Stimulated activated CD8-positive, alpha-beta memory T cell treated with anti-CD3 and anti-CD28 coated beads, Interleukin-2, amount 100 ng/mL, for 48 hours (primary cell): Measurements from ENCODE around the gene PTPRG.
"Not testable (repeated sequence)": the region's sequence is repeated elsewhere in the genome, so short reads cannot be mapped to it uniquely, and the experiment has no call there.

Source experiments
- DNase-seq, 2 donors: peaks; one replicate each; pipeline ENCODE4 v3.0.0-alpha.2; 2020; ENCODE audit warnings: low read depth in 2 of 2

PTPRG gene

DNA sequence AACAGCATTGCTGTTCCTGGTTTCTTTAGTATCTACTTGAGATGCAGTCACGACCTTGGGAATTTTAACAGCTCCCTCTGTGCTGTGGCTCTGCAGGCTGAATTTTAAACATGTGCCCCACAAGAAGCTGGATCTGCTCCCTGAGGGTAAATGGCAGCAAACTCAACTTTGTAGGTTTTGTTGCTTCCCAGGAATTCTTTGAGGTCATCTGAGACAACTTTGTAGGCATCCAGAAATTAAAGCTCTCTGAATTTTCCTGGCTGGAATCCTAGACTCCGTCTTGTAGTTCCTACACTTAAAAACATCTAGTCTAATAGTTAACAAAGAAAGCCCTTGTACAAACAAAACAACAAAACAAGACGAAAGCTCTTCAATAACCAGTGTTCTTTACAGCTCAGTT is 445.7 kb downstream of the PTPRG start:
- DNase-seq, result no peak

DNA sequence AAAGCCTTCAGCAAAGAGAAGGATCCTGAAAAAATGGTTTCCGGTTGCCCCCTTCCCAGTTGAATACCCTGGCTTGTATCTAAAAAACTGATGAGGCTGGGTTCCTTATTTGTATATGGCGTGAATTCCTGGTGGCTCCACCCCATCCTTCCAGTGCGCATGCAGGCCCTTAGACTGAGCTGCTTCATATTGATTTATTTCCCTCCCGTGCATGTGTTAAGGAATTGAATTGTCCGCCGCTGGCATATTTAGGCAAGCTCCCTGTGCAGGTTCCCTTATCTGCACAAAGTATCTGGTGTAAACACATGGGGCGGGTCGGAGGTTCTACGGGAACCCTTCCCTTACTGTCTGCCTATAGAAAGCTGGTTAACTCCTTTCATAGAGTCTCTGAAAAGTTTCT is 449.6 kb downstream of the PTPRG start:
- DNase-seq, result no peak

DNA sequence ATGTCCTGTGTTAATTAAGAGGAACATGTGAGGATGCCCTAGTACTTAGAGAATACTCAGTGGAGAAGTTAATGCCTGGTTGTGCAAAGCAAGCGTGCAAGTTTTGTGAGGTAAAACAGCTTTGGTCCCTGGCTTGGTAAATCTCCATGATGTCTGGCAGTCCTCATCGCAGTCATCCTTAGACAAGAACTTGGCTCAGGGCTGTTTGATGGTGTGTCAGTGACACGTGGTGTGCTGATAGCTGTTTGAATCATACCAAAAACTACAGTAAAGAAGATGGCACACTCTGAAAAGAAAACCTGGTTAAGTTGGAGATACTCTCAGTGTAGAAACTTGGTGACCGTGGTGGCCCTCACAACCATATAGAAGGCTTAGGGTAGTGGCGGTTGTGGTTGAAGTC is 450.3 kb downstream of the PTPRG start:
- DNase-seq, result no peak

DNA sequence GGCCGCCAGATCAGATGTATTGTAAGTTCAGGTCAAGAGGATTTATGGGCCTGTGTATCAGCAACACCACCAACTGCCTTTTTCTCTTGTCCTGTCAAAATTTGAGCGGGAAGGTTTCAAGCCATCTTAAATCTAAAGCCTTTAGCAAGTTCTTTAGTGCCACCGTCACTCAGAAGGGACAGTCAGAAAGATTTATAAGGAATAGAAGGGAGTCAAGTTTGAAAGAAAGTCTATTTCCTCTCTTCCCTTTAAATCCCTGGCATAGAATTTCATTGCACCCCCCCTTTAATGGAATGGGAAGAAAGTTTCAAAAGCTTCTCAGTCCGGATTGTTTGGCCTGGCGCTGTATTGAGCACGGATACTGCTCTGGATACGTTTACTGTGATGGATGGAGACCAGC is 452.6 kb downstream of the PTPRG start:
- DNase-seq, result no peak

DNA sequence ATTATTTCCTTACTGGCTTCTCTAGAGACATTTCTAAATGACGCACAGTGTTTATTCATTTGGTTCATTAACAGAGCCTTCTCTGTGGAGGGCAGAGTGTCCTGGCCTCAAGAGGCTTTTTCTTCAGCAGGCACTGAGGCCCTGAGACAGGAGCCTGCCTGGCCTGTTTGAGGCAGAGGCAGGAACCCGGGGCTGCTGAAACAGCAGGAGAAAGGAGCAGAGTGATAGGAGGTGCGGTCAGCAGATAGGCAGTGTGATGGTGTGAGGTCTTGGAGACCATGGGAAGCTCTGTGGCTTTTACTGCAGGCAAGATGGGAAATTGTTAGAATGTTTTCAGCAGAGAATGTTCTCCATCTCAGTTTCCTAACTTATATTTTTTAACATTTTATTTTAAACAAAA is 453.7 kb downstream of the PTPRG start:
- DNase-seq, result no peak

DNA sequence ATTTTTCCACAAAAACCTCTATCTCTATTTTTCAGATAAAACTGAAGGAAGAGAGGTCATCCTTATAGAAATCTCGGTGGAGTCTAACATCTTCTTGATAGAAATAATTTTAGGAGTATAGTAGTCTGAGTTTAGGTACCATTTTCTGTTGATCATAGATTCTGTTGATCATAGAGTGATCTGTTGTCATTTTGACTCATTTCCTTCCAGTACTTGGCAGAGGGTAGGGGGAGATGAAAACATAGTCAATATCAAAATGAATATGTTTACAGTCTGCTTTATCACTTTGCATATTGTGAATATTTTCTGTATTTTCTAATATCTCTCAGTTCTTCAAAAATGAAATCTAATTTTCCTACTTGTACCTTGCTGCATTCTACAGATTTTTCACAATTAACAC is 458.5 kb downstream of the PTPRG start:
- DNase-seq, result no peak

DNA sequence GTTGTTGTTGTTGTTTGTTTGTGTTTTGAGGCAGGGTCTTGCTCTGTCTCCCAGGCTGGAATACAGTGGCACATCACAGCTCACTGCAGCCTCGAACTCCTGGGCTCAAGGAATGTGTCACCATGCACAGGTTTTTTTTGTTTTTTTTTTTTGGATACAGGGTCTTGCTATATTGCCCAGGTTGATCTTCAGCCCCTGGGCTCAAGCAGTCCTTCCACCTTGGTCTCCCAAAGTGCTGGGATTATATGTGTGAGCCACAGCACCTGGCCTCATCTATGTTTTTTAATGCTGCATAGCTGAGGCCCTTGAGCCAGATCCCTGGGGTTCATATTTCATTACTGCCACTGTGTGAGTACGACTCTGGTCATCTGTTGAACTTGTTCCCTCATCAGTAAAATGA is 459.3 kb downstream of the PTPRG start:
- DNase-seq, result no peak

DNA sequence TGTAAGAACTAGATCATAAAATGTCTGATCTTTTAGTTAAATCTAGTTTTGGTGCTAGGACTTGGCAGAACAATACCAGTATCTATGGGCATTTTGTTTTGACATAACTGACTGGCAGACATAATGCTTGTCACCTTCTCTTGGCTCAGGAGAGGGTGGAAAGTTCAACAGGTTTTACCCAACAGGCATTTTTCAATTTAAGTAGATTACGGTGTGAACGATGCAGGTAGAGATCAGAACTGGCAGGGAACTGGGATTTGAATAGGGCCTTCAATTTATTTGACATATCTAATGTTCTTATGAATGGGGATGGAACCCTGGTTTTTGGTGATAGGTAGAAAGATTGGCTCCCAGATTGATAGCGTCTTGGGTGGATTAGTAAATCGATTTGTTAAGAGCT is 460.9 kb downstream of the PTPRG start:
- DNase-seq, result no peak

DNA sequence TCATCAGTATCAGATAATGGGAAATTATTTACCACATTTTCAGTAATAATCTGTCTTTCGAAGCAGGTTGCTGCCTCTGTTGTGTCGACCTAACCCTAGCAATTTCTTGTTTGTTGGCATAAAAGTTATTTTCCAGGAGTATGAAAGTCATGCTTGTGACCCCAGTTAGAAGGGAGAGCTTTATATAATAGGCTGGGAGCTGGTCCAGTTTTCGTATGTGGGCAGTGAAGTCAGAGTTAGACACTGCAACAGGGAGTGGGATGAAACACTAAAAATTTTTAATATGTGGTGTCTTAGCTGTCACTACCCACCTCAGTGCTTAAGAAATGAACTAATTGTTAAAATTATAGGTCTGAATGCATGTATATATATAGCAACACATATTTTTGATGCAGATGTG is 463.5 kb downstream of the PTPRG start:
- no peak for DNase-seq

DNA sequence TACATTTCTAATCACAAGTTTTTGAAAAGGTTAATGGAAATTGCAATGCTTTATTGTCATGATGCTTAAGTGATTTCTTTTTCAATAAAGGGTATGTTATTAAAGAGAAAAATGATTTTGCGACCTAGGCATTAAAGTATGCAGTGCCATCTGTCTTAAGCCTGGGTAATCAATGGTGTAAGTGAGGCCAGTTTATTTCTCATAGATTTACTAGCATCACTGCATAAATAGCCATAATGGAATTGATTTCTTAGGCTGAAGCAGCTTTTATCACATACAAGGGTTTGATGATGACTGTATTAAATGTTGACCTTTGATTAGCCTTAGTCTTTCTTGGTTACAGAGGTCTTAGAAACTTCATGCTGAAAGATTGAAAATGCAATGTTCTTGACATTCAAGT is 464.5 kb downstream of the PTPRG start:
- DNase-seq, result no peak

DNA sequence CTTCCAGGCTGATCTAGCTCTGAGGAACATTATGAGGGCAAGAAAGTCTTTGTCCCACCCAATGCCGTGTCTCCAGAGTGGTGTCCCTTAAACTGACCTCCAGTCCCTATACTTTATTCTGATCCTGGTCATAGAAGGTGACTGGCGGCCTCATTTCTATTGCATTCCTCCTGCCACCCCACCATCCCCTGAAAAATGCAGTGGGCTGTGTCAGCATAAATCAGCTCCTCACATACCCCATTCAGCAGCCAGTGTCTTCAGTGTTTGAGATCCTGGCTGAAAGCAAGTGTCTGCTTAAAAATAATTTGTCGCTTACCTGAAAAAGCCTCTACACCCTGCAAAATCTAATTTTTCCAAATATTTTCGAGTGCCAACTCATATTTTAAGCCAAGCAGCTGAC is 465.9 kb downstream of the PTPRG start:
- DNase-seq, result no peak

DNA sequence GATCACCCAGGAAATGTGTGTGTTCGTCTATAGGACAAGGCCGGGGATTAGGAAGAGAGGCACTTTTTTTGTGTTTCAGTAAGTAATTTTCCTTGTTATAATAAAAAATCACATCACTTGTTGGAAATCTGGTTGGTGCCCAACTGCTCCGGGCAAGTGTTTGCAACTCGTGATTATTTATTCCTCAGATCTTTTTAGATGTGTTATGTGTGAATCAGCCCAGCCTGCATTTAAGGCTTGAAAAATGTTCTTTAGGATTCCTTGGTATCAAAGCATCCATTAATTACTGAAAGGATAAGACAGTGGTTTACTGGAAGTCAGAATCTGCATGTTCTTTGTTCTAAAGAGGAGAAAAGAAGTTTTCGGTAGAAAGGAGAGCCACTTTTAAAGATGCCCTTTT is 466.4 kb downstream of the PTPRG start:
- no peak for DNase-seq

DNA sequence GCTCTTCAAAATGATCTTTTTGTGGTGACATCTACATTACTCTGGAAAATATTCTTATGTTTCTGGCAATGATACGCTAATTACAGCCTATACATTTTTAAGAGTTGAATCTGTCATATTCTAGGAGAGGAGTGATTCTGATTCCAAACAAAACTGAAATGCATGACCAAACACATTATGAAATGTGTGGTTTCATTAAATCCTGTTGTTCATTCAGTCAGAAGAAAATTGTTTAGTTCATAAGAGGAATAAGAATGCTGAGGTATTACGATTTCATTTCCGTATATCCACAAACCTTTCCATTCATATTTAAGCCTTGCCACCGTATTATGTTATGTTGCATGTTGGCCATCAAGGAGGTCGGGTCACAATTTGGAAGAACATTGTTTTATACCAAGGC is 466.9 kb downstream of the PTPRG start:
- DNase-seq, result no peak

DNA sequence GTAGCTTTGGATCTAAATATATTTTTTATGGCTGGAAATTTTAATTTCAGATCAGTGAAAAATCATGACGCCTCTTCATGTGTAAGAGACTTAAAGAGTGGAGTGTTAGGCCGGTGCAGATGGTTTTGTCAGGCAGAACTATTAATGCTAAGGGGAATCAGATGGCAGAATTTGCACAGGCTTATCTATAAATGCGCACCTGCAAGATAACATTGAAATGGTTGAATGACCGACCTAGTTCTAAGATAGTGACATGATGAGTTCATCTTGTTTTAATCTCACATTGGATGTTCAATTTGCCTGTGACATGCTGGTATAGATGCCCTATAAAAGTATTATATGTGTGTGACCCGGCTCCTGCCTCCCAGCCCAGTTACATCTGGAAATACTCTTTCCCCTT is 471.4 kb downstream of the PTPRG start:
- no peak for DNase-seq

DNA sequence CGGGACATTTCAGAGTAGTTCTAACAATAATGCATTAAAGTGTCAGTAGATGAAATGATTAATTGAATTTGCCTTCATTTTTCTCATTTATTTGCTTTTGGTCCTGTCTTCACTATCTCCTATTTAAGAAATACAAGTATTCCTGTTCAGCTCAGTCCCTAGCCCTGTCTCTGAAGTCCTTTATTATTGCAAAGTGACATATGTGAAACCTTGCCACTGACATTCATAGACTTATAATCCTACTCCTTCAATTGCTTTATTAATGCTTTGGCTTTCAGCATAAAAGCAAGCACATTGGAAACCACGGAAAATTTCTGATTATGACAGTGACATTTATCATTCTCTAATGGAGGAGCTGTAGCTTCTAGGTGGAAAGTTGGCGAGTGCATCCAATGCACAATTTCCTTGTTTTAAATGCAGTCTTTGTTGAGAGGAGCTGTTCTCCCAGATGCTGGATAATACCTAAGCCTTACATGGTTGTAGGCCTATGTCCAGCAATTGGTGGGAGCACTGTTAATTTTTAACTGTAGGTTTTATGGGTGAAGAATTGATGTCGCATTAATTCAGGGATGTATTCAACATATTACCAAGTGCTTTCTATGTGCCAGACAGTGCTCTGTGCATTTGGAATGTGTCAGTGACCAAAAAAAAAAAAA is 474.2 kb downstream of the PTPRG start:
- DNase-seq, result no peak

DNA sequence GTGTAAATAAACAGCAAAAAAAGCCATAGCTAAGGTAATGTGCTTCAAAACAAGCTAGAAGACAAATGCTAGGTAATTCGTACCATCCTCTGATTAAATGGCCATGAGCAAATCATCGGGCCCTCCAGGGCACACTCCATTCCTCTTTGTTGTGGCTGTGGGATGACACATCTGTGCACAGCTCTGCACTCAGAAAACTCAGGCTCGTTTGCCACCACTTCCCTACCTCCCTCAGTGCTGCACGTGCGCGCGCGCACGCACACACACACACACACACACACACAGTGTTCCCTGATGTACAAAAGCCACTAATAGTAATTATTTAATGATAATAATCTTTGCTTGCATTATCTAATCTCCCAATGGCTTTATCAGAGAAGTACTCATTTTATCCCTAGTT is 475.4 kb downstream of the PTPRG start:
- DNase-seq, result no peak

DNA sequence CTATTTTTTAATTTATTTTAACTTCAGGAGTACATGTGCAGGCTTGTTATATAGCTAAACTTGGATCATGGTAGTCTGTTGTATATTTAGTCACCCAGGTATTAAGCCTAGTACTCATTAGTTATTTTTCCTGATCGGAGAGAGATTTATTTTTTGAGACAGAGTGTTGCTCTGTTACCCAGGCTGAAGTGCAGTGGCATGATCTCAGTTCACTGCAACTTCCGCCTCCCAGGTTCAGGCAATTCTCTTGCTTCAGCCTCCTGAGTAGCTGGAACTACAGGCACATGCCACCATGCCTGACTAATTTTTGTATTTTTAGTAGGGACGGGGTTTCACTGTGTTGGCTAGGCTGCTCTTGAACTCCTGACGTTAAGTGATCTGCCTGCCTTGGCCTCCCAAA is 477.4 kb downstream of the PTPRG start:
- not testable (repeated sequence) for DNase-seq

DNA sequence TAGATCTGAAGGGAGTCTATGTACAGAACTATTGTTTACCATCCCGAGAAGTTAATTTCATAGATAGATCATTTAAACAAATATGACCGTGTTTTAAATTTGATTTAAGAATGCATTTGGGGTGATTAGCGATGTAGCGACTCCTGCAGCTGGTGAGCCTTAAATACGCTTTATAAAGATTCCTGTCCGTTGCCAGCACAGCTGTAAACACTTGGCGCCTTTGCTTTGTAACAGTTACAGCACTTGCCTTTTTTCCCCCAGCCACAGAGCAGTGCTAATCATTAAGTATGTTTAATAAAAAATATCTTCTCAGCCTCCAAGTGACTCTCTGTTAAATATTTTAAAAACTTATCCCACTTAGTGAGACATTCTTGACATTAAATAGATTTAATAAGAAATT is 478.2 kb downstream of the PTPRG start:
- DNase-seq, result no peak

DNA sequence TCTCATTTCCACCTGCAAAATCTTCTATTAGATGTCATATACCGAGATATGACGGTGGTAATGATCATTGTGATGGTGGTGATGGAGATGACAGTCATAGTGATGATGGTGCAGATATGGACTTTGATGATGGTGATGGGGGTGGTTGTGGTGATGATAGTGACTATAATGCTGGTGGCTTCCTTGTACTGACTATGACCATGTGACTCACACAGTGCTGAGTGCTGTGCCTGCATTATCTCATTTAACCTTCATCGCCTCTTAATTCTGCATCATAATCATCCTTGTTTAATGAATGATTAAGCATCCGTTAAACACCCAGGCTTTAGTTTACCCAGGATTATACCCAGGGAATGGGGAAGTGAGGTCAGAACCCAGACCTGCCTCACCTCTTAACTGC is 480.3 kb downstream of the PTPRG start:
- no peak for DNase-seq

DNA sequence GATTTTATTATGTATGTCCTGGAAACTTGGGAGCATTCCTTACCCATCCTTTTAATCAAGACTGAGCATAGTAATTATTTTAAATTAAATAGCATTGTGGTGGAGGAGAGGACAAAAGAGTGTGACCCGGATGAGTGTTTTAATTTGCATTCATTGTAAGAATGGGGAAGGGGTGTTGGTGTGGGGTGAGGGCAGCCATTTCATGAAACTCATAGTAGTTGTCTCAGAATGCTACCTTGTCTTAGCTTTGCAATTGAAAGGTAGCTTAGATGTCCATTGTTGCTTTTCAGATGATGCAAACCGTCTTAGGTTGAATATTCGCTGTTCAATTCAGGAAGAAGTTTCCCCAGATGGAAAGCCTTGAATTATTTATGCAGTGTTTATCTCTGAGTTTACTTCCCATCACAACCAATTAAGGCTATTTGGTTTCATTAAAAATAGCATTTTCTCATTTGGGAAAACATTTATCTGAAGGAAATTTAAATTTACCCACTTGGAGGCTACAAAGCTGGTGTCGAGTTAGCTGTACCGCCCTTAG is 483.6 kb downstream of the PTPRG start:
- no peak for DNase-seq

DNA sequence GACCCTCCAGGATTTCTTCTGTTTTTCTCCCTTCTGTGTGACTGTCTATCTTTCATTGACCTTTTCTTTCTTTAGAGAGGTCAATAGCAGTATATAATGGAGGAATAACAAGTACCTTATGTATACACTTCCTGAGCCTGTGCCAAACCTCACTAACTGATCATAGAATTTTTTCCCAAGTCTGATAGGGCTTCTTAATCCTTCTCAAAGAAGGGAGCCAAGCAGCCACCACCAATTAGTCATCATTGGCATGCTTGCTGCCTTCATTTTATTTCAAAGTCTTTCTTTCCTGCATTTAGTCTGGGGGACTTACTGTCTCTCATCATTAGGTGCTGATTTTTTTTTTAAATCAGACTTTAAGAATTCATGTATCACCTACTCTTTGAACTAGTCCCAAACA is 485.0 kb downstream of the PTPRG start:
- DNase-seq, result no peak

DNA sequence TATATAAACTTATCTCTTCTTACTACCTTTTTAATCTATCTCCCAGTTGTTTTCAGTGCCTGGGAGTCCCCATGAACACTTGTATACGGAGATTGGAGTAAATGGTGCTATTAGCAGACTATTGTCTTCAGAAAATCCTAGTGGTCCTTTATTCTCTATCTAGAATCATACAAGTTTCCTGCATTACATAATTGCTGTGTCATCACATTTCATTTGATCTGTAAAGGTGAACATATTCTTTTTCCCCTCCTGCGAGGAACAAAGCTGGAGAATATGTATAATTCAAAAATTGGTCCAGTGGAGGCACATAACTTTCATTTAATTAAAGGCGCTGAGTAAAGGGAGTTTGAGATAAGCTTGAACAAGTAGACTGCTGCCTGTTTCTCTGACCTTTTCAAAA is 487.2 kb downstream of the PTPRG start:
- DNase-seq, result no peak

DNA sequence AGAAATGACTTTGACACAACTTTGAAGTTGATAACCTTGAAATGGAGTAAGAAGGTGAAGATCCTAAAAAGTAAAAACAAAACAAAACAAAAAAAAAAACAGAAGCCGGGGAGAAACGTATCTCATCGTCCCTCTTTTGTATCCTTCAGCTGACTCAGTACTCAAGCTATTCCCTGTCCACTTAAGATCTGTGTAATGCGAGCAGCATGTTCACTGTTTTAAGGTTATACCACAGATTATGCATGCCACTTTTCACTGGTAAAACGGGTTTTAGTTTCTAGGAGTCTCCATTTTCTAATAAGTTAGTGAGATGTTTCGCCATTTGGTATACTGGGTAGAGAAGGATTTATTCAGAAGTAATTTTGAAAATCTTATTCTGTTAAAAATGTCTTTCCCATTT is 487.7 kb downstream of the PTPRG start:
- DNase-seq, result no peak

DNA sequence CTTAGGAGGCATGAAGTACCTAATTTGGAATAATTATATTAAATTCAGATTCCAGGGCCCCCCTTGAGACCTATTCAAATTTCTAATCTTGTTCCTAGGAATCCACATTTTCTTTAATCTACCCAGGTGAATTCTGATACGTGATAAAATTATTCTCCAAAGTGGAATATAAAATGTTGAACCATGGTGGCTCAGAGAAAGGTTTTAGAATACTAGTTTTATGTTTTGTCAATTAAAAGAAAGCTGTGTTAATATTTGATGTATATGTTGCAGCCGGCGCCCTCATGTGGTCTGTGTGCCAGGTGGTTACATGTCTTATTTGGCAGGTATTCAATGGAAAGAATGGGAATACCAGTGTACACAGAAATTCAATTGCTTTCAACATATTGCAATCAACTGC is 490.1 kb downstream of the PTPRG start:
- DNase-seq, result no peak
